ENCODE data around the gene COL6A2. TPM values are rescaled to one million over a fixed set of nuclear protein-coding genes. Genes with fewer than 3 reads are reported as not detected.
A peak's percentile ranks its signal among the peaks of the same experiment; 100 is the strongest.

Gene COL6A2
- total RNA-seq, 1 donor from 2014 or later, result 157 TPM

DNA sequence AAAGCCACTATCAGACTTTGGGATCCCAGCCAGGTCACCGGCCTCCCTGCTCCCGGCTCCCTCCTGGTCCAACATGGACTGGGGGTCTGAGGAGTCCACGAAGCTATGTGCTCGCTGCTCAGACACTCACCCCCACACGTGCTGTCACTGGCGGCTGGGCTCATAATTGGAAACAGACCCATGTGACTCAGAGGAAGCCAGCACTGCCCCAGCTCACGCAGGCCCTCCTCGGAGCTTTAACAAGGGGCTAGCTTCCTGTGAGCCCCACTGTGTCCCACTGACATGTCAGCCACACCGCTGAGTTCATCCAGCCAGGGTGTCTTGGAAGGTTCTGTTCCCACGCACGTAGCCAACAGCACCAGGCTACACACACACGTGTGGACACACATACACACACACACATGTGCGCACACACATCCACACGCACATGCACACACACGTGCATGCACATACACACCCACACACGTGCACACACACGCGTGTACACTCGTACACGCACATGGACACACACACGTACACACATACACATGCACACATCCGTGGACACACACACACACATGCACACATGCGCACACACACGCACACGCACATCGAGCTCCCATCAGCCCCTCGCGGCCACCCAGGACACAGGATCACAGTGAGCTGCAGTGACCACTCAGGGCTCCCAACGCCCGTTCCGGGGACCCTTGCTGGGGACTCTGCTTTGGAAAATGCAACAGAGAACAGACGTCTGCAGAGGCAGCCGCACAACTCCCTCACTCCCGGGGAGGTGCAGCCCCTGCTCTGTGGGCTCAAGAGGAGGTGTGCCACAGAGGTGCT, 18.4 kb upstream of the COL6A2 start:
- no peak overlapping the region for H3K4me3 ChIP-seq
- TF ChIP-seq, protein P1, sequence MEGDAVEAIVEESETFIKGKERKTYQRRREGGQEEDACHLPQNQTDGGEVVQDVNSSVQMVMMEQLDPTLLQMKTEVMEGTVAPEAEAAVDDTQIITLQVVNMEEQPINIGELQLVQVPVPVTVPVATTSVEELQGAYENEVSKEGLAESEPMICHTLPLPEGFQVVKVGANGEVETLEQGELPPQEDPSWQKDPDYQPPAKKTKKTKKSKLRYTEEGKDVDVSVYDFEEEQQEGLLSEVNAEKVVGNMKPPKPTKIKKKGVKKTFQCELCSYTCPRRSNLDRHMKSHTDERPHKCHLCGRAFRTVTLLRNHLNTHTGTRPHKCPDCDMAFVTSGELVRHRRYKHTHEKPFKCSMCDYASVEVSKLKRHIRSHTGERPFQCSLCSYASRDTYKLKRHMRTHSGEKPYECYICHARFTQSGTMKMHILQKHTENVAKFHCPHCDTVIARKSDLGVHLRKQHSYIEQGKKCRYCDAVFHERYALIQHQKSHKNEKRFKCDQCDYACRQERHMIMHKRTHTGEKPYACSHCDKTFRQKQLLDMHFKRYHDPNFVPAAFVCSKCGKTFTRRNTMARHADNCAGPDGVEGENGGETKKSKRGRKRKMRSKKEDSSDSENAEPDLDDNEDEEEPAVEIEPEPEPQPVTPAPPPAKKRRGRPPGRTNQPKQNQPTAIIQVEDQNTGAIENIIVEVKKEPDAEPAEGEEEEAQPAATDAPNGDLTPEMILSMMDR (IDR thresholded peaks at IDR 0.05; ENCODE audit: borderline replicate concordance), result no peak
- H3K4me1 ChIP-seq, result peaks cover 35% of the 10 kb centered on the region
- no peak for DNase-seq
- no peaks in the 10 kb centered on the region for H3K36me3 ChIP-seq
- H3K9me3 ChIP-seq (replicated peaks), result no peaks in the 10 kb centered on the region
- H3K27ac ChIP-seq (replicated peaks), result no peak overlapping the region
- intact Hi-C loops (cut with micrococcal nuclease), result no loop called here
- H3K27me3 ChIP-seq (ENCODE audit: low read depth), result peaks cover 11% of the 10 kb centered on the region

DNA sequence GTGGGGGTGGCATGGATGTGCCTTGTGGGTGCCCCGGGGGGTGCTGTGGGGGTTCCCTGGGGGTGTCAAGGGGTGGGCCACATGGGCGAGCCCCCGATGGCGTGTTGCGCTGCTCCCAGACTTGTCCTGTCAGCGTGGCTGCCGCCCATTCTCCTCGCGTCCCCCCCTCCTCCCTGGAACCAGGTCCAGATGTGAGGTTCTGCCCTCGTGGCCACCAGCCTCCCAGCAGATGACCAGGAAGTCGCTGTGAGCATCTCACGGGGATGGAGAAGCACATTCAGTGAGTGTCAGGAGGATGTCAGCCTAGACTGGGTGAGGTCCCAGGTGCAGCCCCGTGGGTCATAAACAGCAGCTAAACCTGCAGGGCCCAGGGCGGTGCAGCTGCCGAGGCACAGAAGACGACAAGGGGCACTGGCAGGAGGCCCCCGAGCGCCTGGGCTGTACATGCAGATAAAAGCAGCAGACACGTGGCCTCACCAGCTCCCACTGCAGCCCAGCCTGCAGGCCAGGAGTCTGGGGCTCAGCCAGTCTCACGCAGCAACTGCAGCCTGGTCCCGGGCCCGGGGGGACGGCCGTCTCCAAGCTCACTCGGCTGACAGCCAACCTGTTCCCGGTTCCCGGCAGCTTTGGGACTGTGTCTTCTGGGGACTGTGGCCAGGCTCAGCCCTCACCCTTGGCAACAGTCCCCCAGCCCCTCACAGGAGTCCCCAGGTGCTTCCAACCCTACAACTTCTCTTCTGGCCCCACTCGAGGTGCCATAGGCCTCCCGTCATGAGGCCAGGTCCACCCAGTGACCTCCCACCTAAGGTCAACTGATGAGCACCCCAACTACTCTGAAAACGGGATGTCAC, 17.5 kb upstream of the COL6A2 start:
- TF ChIP-seq, protein P1 (IDR thresholded peaks at IDR 0.05; ENCODE audit: borderline replicate concordance), result no peak
- Histone ChIP-seq H3K4me3 (no peak overlapping the region), H3K9me3 (replicated peaks) (no peaks in the 10 kb centered on the region), H3K4me1 (peaks cover 38% of the 10 kb centered on the region), H3K27ac (replicated peaks) (peak overlapping the region; percentile 48), H3K36me3 (no peaks in the 10 kb centered on the region), H3K27me3 (ENCODE audit: low read depth) (peaks cover 11% of the 10 kb centered on the region)
- DNase-seq, result peak; percentile 75
- intact Hi-C loops (cut with micrococcal nuclease), result no loop called here

DNA sequence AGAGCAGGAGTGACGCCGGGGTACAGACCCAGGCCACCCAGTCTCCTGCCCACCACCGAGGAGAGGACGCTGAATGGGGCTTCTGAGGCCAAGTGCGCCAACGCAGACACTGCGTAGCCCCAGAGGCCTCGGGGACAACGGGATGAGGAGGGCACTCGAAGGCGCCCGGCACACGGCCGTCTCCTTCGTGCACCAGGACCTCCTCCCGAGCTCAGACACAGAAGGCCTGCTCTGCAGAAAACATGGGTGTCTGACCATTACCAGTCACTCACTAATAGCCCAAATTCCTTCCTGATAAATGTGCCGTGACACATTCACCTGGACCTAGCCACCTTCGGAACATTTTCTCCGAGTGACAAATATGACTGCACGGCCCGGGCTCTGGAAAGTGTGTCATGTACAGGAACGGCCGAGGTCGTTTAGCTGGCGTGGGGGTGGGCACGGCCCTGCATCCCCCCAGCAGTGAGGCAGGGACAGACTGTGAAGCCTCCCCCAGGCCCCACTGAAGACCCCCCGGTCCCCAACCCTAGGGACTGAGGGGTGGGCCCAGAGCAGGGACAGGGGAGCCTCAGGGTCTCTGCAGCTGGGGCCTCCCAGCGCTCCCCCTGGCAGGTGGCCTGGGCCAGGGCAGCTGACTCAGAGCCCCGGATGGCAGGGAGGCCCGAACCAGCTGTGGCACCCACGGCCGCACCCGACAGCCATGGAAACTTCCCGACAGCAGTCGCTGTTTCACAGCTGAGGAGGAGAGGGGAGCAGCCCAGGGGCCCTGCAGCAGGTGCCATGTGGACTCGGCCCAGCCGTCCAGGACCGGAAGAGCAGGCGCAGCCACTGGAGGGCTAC, 16.7 kb upstream of the COL6A2 start:
- Histone ChIP-seq H3K4me3 (no peak overlapping the region), H3K27ac (replicated peaks) (peak overlapping the region; percentile 48), H3K9me3 (replicated peaks) (peaks cover 7% of the 10 kb centered on the region), H3K36me3 (no peaks in the 10 kb centered on the region), H3K4me1 (peaks cover 38% of the 10 kb centered on the region), H3K27me3 (ENCODE audit: low read depth) (peaks cover 11% of the 10 kb centered on the region)
- DNase-seq, result no peak
- TF ChIP-seq, protein P1 (IDR thresholded peaks at IDR 0.05; ENCODE audit: borderline replicate concordance), result no peak
- intact Hi-C loops (cut with micrococcal nuclease), result no loop called here

DNA sequence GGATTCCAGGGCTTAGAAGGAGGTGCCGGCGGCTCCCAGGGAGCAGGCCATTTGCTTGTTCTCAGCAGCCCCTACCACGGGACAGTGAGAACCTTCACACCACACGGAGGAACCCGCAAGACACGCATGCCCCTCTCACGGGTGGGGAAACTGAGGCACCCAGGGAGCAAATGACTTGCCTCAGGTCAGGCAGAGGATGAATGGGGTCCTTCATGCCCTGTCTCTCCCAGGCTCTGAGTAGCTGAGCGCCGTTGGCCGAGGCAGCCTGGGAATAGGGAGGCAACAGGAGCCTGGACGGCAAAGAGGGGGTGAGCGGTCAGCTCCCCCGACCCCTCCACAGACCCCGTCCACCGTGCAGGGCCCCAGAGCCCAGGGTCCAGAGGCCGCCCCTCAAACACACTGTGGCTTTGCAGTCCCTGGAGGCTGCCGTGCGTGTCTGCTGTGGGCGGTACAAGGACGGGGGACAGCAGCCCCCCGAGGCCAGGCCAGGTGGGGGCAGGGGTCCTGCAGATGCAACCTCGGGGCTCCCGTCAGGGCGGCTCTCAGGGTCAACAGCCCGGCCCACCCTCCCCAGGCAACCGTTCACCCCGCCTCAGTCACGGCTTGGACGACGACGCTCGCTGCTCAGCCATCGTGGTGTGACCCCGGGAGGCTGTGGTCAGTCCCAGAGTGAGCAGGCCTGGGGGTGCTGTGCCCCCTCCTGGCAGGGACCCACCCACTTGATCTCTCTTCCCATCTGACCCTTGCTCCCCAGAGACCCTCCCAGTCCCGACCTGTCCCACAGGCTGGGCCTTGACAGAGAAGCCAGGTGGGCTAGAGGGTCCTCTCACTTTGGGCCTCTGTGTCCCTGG, 15.8 kb upstream of the COL6A2 start:
- no peak overlapping the region for H3K27ac ChIP-seq (replicated peaks)
- H3K4me3 ChIP-seq, result no peak overlapping the region
- DNase-seq, result no peak
- intact Hi-C loops (cut with micrococcal nuclease), result no loop called here
- TF ChIP-seq, protein P1 (IDR thresholded peaks at IDR 0.05; ENCODE audit: borderline replicate concordance), result no peak
- peaks cover 38% of the 10 kb centered on the region for H3K4me1 ChIP-seq
- H3K9me3 ChIP-seq (replicated peaks), result peaks cover 16% of the 10 kb centered on the region
- H3K27me3 ChIP-seq (ENCODE audit: low read depth), result peaks cover 11% of the 10 kb centered on the region
- no peaks in the 10 kb centered on the region for H3K36me3 ChIP-seq
